Erythroblast (primary cell): ENCODE results near the gene MRPL49.
A peak's percentile ranks its signal among the peaks of the same experiment; 100 is the strongest.

Experiments used
- GATA1 ChIP-seq: IDR thresholded peaks from 2 replicates; pipeline ENCODE4 v1.6.1; 2011; ENCODE audit warnings: low read depth, mild to moderate bottlenecking, control low read depth, low read length, moderate library complexity
- POLR2A ChIP-seq: IDR thresholded peaks from 2 replicates; pipeline ENCODE4 v1.6.1; 2011; ENCODE audit warnings: mild to moderate bottlenecking, low read length

GRCh38 chr11:65169164-65169641, 47.1 kb downstream of the MRPL49 start:
- TF ChIP-seq POLR2A (peak; percentile 65), GATA1 (no peak)
